ENCODE measurements around the gene SLC36A4.
"Not testable (repeated sequence)": the region's sequence is repeated elsewhere in the genome, so short reads cannot be mapped to it uniquely, and the experiment has no call there.

Gene SLC36A4

GRCh38 chr11:93197380-93198214 lies at the start of gene SLC36A4:
Gene SLC36A4 (minus strand): TSS chr11:93197991. CDS start chr11:93197832, 159 bp downstream.
- FAIRE-seq: no peak

- FAIRE-seq: not testable (repeated sequence)
Measured at GRCh38 chr11:93246790-93247189, 49.0 kb upstream of the SLC36A4 start.

- no peak for FAIRE-seq
Measured at GRCh38 chr11:93244018-93244417, 46.2 kb upstream of the SLC36A4 start.

- FAIRE-seq: no peak
Measured at GRCh38 chr11:93239966-93240365, 42.2 kb upstream of the SLC36A4 start.

GRCh38 chr11:93238956-93239355 lies 41.2 kb upstream of the SLC36A4 start:
- no peak for FAIRE-seq

GRCh38 chr11:93236741-93237675 lies 39.2 kb upstream of the SLC36A4 start:
- FAIRE-seq: no peak

- FAIRE-seq: no peak
Measured at GRCh38 chr11:93234602-93235207, 36.9 kb upstream of the SLC36A4 start.

GRCh38 chr11:93229876-93230275 lies 32.1 kb upstream of the SLC36A4 start:
- no peak for FAIRE-seq

GRCh38 chr11:93225662-93226061 lies 27.9 kb upstream of the SLC36A4 start:
- FAIRE-seq: no peak

GRCh38 chr11:93221539-93221938 lies 23.7 kb upstream of the SLC36A4 start:
- no peak for FAIRE-seq

GRCh38 chr11:93220078-93220477 lies 22.3 kb upstream of the SLC36A4 start:
- no peak for FAIRE-seq

GRCh38 chr11:93219440-93219839 lies 21.6 kb upstream of the SLC36A4 start:
- no peak for FAIRE-seq

GRCh38 chr11:93216511-93217101 lies 18.8 kb upstream of the SLC36A4 start:
- FAIRE-seq: no peak

GRCh38 chr11:93213622-93214021 lies 15.8 kb upstream of the SLC36A4 start:
- no peak for FAIRE-seq

GRCh38 chr11:93212094-93212493 lies 14.3 kb upstream of the SLC36A4 start:
- no peak for FAIRE-seq

GRCh38 chr11:93209466-93209865 lies 11.7 kb upstream of the SLC36A4 start:
- no peak for FAIRE-seq

- FAIRE-seq: no peak
Measured at GRCh38 chr11:93208663-93209270, 11.0 kb upstream of the SLC36A4 start.

GRCh38 chr11:93199616-93200015 lies 1.8 kb upstream of the SLC36A4 start:
- no peak for FAIRE-seq

GRCh38 chr11:93198215-93198845 lies 539 bp upstream of the SLC36A4 start:
- peak; percentile 19 for FAIRE-seq

GRCh38 chr11:93196816-93197379 lies 893 bp downstream of the SLC36A4 start:
- peak; percentile 75 for FAIRE-seq

- no peak for FAIRE-seq
Measured at GRCh38 chr11:93194673-93195291, 3.0 kb downstream of the SLC36A4 start.

Measured in G401.6 (cell line).